Stimulated activated CD8-positive, alpha-beta memory T cell treated with anti-CD3 and anti-CD28 coated beads, Interleukin-4, amount 100 ng/mL, for 48 hours (primary cell): ENCODE results near the gene OR5D13.

ENCODE experiments used
- DNase-seq: peaks from one replicate; pipeline ENCODE4 v3.0.0-alpha.2; 2020

Gene OR5D13

GRCh38 chr11:55773138-55773537 lies at the start of gene OR5D13:
Gene OR5D13, plus strand, starts transcription at chr11:55773438. Its CDS starts 0 bp downstream, at chr11:55773438.
- DNase-seq, result no peak

GRCh38 chr11:55726715-55727324 lies 46.4 kb upstream of the OR5D13 start:
- no peak for DNase-seq

- no peak for DNase-seq
Observed at GRCh38 chr11:55732936-55733335, 40.3 kb upstream of the OR5D13 start.

GRCh38 chr11:55791606-55792005 lies 18.4 kb downstream of the OR5D13 start:
- no peak for DNase-seq

GRCh38 chr11:55793321-55793720 lies 20.1 kb downstream of the OR5D13 start:
- DNase-seq, result no peak

GRCh38 chr11:55795256-55795655 lies 22.0 kb downstream of the OR5D13 start, which contains the start of gene OR5D14:
Gene OR5D14, plus strand, starts transcription at chr11:55795556. Its CDS starts 0 bp downstream, at chr11:55795556.
- DNase-seq, result no peak

- DNase-seq, result no peak
Observed at GRCh38 chr11:55806248-55806647, 33.0 kb downstream of the OR5D13 start.

GRCh38 chr11:55811067-55811466 lies 37.8 kb downstream of the OR5D13 start, which contains the start of gene OR5L1:
Gene OR5L1, plus strand, starts transcription at chr11:55811367. Its CDS starts 100 bp downstream, at chr11:55811467.
- no peak for DNase-seq

GRCh38 chr11:55819330-55819729 lies 46.1 kb downstream of the OR5D13 start, which contains the start of gene OR5D18:
Gene OR5D18, plus strand, starts transcription at chr11:55819630. Its CDS starts 0 bp downstream, at chr11:55819630.
- DNase-seq, result no peak
